ENCODE results near the gene CPXM2.

The CPXM2 gene

DNA sequence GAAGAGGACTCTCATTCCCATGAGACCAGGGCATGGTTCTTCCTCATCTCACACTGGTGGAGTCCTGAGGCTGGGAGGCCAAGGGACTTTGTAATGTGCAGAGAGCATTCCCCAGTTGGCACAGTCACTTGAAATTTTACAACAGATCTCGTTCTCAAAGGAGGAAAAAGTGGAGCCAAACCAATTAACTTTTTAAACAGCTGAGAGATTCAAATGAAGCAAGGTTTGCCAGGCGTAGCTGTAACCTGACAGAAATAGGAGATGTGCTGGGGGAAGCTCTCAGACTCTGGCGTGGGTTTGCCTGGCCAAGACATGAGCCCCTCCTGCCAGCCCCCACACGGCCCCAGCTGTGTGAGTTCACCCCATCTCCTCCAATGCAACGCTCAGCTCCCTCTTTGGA lies 12.0 kb upstream of the CPXM2 start:
- no peak for DNase-seq

DNA sequence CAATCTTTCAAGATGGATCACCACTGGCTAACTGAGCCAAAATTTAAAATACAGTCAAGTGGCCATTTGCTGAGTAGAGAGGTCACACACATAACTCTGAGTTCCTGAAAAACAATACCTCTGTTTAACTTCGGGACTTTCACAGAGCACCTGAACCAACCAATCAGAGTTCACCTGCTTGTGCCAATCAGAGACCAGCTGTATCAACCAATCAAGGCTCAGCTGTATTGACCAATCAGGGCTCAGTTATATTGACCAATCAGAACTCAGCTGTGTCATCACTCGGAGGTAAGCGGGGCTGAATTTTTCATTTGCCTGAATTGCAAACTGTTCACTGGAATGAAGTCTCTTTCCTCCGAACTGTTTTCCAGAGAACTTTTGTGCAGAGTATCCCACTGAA lies 10.0 kb upstream of the CPXM2 start:
- no peak for DNase-seq

GRCh38 chr10:123897146-123897545 lies 5.5 kb upstream of the CPXM2 start:
- DNase-seq: no peak

DNA sequence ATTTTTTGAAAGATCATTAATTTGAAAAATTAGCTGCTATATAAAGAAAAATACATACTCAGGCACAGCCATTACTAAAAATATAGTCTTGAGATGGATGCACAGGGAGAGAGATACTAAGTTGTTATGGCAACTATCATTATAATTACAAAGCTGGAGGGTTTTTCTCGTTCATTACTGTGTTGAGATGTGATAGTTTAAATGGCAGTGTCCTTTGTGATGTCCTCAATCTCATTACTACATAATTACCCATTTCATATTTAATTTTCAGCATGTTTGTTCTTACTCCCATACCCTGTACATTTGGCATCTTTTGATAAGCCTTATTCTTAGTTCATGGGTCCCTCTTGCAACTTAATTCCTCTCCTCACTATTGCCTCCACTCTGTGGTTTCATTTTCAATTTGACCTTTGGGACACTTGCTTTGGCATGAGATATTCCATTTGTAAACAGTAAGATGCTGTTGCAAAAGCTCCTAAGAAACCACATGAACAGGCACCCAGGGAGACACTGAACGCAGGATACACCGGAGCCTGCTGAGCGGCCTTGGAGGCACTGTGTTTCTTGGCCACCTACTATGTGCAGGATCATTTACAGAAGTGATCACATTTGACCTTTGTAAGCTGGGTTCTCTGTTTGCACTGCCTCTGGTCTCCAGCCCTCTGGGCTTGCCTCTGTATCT lies 4.8 kb upstream of the CPXM2 start:
- DNase-seq: no peak

DNA sequence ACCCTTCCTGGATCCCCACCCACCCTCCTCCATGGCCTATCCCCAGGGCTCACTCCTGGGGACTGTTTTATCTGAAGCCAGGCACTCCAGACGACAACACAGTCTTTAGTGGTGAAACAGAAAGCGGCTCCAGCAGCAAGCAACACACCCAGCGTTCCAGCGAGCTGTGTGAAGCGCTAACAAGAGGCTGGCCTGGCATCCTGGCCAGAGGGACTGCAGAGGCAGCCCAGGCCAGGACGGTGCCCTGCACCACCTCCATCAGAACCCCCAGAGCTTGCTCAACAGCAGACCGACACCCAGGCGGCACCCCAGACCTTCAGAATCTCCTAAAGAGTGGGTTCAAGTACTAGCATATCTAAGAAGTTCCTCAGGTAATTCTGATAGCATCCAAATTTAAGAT lies 2.0 kb upstream of the CPXM2 start:
- DNase-seq: no peak

DNA sequence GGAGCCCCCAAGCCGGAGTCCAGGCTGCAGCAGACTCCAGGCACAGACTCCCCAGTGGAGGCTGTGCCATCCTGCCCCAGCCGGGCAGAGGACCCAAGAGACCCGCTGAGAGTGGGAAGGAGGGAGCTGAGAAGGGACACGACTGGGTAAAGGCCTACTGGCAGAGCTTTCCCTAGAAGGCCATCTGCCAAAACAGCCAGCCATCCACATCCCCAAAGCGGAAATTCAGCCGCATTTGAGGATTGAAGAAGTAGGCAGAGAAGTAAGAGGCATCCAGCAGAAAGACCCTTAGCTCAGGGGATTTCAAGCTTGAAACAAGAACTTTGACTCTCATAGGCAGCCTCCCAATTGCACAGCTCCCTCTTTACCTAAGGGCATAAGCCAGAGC lies 857 bp downstream of the CPXM2 start:
- DNase-seq: no peak

- DNase-seq: no peak
These were observed 1.4 kb downstream of the CPXM2 start for GRCh38 chr10:123890226-123890625.

DNA sequence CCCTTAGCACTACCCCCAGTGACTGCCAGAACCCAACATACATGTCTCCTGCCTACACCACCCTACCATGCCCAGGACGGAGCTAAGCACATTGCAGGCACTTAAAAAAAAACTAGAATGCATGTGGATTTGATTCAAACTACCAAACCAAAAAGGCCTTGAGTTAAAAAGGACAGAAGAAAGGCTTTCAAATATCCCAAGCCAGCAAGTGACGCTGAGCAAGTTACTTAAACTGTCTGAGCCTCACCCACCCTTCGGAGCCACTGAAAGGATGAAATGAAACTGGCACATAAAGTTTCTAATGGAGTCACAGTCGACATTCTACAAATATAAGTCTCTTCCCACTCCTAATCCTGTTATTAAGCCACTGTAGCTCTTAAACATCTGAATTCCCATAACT lies 1.8 kb downstream of the CPXM2 start:
- no peak for DNase-seq

DNA sequence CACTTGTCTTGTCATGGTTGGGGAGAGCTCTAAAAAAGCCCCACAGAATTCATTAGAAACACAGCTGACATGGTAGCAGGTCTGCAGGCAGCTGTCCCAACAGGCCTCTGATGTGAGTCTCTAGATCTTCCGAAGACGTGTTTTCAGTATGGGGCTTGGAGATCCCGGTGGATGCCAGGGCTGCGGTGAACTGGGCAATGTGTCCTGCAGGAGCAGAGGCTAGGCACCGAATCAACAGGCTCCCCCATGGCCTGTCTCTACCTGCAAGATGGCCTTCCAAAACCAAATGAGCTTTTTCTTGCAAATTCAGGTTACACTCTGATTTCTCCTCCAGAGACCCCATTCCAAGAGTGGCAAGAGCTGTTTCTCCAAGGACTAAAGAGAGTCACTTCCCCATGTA lies 2.9 kb downstream of the CPXM2 start:
- DNase-seq: no peak

DNA sequence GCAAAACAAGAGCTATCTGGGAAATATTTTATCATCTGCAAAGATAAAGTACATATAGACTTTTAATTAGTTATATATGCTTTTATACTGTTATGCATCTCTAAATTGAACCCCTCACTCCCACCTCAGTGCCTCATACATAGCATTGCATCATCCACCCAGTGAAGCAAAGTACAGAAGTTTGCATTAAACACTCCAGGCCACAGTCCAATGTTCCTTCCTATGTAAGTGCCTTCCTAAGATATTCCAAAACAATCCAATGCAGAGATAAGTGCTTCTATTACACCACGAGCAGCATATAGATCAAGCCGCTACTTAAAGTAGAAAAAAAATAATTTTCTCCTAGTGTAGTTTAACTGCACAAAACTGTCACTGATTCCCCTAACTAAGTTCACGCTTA lies 3.4 kb downstream of the CPXM2 start:
- DNase-seq: no peak

DNA sequence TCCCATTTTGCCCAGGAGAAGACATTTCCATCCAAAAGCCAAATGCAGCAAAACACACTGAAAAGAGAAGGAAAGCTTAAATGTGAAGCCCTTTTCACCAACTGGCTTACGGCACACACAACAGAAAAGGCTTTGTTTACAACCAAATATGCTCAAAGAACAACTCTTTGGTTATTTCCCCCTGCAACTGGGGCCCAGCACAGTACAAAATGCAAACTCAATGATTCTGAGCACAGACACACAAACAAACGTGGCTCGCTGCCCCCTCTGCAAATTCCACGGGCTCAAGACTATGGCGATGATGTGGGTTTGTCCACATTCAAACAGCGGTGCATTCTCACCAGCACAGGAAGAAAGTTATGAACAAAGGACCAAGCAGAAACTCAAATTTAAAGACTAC lies 5.3 kb downstream of the CPXM2 start:
- no peak for DNase-seq

GRCh38 chr10:123885406-123886170 lies 6.0 kb downstream of the CPXM2 start:
- no peak for DNase-seq

- no peak for DNase-seq
These were observed 6.7 kb downstream of the CPXM2 start for GRCh38 chr10:123884907-123885381.

GRCh38 chr10:123884351-123884906 lies 7.2 kb downstream of the CPXM2 start:
- DNase-seq: no peak

DNA sequence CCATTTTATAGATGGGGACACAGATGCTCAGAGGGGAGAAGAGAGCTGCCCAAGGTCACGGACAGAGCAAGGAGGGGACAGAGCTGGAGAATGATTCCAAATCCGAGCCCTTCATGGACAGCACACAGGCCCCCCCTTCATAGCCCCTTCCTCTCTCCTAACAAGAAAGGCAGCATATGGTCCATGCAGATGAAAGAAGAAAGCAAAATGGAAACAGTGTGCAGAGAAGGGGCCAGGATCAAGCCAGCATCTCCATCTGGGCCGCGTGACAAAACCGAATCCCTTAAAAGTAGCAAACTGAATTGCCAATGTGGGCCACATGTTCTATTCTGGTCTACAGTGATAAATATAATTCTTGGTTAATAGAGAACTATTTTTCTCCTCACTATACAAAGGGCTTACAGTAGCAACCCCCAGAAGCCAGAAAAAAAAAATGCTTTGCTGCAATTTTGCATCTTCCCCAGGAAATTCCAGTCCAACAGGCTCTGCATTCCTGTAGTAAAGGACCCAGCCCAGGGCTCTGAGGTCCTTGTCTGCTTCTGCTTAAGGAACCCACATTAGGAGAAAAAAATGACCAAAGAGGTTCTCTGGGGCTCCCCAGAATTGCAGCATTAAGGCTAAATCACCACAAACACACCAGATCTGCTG lies 7.8 kb downstream of the CPXM2 start:
- DNase-seq: no peak

DNA sequence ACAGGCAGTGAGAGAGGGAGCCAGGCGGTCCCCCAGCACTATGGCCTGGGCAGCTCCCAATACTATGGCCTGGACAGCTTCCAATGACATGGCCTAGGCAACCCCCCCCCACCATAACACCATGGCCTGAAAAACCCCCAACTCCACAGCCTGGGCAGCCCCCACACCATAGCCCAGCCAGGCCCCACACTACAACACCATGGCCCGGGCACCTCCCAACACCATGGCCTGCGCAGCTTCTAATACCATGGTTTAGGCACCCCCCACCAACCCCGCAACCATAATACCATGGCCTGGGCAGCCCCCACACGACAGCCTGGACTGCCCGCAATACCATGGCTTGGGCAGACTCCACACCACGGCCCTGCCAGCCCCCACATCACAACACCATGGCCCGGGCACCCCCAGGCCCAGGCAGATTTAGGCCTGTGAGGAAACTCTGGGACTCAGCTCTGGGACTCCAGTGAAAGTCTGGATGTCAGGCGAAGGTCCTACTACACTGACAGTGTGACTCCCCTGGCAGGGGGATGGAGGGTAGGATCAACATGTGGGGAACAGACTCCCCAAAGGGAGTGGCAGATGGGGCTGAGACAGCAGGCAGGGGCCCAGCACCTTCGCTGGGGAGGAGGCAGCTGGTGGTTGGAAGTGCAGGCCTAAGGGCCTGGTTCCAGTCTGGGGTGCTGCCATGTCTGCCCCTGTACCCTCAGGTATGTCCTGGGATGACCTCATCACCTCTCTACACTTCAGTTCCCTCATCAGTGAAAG lies 8.7 kb downstream of the CPXM2 start:
- DNase-seq: no peak

DNA sequence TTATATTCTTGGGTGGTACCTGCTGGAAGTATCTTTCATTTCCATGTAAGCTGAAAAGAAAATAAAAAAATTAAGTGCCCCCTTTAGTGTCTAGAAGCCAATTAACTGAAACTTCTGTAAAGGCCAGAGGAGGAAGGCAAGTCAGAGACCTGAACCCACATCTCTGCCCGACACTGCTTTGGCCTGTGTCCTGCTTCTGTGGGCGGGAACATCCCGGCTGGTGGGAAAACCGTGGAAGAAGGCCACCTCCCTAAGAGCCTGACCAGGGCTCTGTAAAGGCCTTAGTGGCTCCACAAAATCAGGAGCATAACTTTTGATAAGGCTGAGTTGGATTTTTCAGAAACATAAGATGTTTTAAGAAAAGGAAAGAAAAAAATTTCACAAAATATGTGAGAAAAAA lies 9.4 kb downstream of the CPXM2 start:
- DNase-seq: no peak

- DNase-seq: no peak
These were observed 11.9 kb downstream of the CPXM2 start for GRCh38 chr10:123879606-123880257.

DNA sequence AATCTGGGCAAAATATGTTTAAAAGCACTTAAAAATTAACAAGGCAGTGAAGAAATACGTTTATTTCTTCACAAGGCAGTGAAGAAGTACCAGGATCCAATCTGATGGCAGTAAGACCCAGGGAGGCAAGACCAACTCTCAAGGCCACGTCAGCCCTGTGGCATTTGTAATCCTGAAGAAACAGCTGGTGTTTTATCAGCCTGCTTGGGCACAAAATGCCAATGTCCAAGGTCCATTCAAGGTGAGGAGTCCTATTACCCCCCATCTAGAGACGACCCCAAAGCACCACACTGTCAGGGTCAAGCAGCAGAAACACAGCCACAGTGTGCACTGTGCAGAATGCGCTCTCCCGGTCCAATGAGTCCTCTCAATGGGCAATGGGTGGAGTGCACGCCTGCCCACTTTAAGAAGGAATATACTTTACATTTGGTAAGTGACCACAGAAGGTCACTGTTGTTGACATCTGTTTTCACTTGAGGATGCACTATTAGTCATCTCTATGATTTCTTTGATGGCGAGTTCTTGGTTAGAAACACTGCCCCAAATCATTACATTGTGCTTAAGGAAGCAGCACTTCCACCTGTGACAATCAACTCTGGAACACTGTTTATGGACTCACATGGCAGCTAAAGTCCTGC lies 12.8 kb downstream of the CPXM2 start:
- DNase-seq: no peak

- no peak for DNase-seq
These were observed 21.3 kb downstream of the CPXM2 start for GRCh38 chr10:123870260-123870659.

GRCh38 chr10:123869020-123869414 lies 22.6 kb downstream of the CPXM2 start:
- no peak for DNase-seq

All from NCI-H446 (cell line).